WERI-Rb-1 (cell line): ENCODE measurements around the gene PMIS2.

ENCODE experiments used
- DNase-seq: peaks from one replicate; pipeline ENCODE4 v3.0.0-alpha.2; 2020
- H3K27ac ChIP-seq: fragments of 250-450 bp; sonication (Bioruptor Pico); 2 replicates; pipeline ENCODE4 v1.5.1; 2020; ENCODE audit warnings: mild to moderate bottlenecking, moderate library complexity
- H3K27me3 ChIP-seq: fragments of 250-450 bp; sonication (Bioruptor Pico); 2 replicates; pipeline ENCODE4 v1.5.1; 2021; ENCODE audit warnings: mild to moderate bottlenecking, low read depth, moderate library complexity; ENCODE audit not compliant: insufficient read depth, severe bottlenecking
- H3K36me3 ChIP-seq: fragments of 250-450 bp; sonication (Bioruptor Pico); 2 replicates; pipeline ENCODE4 v1.5.1; 2020; ENCODE audit warnings: mild to moderate bottlenecking, moderate library complexity
- H3K4me3 ChIP-seq: 2 replicates; pipeline ENCODE4 v1.5.1; 2011; ENCODE audit warnings: low read depth, mild to moderate bottlenecking, control low read depth, low read length
- H3K9me3 ChIP-seq: fragments of 250-450 bp; sonication (Bioruptor Pico); 2 replicates; pipeline ENCODE4 v1.5.1; 2021; ENCODE audit warnings: mild to moderate bottlenecking, moderate library complexity; ENCODE audit not compliant: severe bottlenecking
- TF ChIP-seq, protein P1 (sequence below): IDR thresholded peaks from 2 replicates; pipeline ENCODE4 v1.5.1; 2011; ENCODE audit warnings: low read depth, mild to moderate bottlenecking, control low read depth, inconsistent platforms, low read length

PMIS2 gene

DNA sequence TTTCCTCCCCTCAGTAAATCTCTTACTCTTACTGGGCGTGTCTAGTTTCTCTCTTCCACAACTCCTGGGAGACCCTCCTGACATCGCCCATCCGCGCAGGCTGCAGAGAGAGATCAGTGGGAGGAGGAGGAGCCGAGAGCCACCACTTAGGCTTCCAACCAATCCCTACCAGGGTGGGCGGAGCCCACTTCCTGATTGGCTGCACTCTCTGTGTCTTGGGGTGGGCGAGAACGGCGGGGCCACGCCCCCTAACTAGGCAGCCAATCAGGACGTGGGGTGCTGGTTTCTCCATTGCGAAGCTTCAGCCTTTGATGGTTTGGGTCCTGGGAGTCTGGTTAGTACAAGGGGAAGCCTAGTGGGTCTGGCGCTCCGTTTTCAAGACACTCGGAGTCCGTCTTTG is at the start of gene PMIS2:
Gene PMIS2, plus strand, starts transcription at position 326 of the 400 bp plus-strand sequence. CDS start 87 bp downstream, outside the sequence.
- no peaks in the 10 kb centered on the region for H3K36me3 ChIP-seq
- no peak within 1 kb of the TSS for H3K27ac ChIP-seq
- TF ChIP-seq, protein P1, sequence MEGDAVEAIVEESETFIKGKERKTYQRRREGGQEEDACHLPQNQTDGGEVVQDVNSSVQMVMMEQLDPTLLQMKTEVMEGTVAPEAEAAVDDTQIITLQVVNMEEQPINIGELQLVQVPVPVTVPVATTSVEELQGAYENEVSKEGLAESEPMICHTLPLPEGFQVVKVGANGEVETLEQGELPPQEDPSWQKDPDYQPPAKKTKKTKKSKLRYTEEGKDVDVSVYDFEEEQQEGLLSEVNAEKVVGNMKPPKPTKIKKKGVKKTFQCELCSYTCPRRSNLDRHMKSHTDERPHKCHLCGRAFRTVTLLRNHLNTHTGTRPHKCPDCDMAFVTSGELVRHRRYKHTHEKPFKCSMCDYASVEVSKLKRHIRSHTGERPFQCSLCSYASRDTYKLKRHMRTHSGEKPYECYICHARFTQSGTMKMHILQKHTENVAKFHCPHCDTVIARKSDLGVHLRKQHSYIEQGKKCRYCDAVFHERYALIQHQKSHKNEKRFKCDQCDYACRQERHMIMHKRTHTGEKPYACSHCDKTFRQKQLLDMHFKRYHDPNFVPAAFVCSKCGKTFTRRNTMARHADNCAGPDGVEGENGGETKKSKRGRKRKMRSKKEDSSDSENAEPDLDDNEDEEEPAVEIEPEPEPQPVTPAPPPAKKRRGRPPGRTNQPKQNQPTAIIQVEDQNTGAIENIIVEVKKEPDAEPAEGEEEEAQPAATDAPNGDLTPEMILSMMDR: no peak
- no peak within 1 kb of the TSS for H3K4me3 ChIP-seq
- DNase-seq: peak; percentile 21
- H3K9me3 ChIP-seq: no peaks in the 10 kb centered on the region
- H3K27me3 ChIP-seq: no peaks in the 10 kb centered on the region

DNA sequence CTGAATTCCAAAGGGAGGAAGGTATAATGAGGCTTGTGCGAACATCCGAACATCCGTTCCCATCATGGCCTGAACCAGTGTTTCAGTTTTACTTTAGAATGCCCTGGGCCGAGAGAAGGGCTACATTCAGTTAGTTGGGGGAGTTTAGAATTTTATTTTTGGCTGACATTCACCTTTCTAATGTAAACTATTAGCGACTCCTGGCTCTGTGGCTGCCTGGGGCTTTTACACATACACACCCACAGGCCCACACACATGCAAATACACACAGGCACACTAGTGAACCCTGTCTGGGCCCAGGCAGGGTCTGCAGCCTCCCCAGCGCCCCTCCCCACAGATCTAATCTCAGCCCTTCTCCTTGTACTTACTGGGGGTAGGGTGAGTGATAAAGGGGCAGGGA is 46.7 kb upstream of the PMIS2 start:
- TF ChIP-seq, protein P1: no peak
- H3K4me3 ChIP-seq: no peak overlapping the region
- no peaks in the 10 kb centered on the region for H3K36me3 ChIP-seq
- H3K27me3 ChIP-seq: no peaks in the 10 kb centered on the region
- no peak for DNase-seq
- H3K27ac ChIP-seq: no peak overlapping the region
- H3K9me3 ChIP-seq: no peaks in the 10 kb centered on the region

DNA sequence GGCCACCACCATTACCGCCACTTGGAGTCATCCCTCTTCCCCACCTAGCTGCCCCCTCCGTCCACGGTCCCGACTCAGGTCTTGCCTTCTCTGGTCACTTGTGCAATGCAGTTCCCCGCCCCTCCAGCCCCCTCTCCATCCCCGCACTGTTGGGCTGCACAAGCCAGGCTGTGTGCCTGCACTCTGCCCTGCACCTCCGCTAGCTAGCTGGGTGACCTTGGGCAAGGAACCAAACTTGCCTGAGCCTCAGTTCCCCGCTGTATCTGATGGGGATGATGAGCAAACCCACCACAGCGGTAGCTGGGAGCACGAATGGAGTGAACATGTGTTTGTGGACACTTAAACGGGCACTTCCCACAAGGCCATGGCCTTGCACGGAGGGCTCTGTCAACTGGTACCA is 46.1 kb upstream of the PMIS2 start:
- H3K27ac ChIP-seq: no peak overlapping the region
- no peaks in the 10 kb centered on the region for H3K27me3 ChIP-seq
- H3K4me3 ChIP-seq: no peak overlapping the region
- H3K36me3 ChIP-seq: no peaks in the 10 kb centered on the region
- no peaks in the 10 kb centered on the region for H3K9me3 ChIP-seq
- no peak for DNase-seq
- TF ChIP-seq, protein P1: no peak

DNA sequence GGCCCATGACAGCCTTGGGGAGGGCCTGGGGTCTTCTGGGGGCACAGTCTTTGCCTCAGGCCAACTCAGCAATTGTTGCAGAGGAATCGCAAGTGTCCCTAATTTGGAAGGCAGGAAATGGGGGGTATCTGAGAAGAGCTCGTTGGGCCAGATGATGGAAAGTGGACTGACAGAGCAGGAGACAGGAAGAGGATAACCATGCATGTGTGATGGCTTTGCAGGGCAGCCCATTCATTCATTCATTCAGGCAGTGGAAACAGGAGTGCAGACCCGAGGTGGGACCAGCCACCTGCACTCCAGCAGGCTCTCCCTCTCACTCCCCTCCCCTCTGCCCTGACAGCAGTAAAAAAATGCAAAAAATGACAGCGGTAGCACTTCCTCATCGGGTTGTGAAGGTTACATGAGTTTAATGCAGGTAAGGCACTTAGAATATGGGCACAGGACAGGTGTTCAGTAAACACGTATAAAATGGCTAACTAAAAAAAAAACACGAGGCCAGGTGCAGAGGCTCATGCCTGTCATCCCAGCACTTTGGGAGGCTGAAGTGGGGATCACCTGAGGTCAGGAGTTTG is 45.5 kb upstream of the PMIS2 start:
- DNase-seq: no peak
- Histone ChIP-seq H3K9me3 (no peaks in the 10 kb centered on the region), H3K36me3 (no peaks in the 10 kb centered on the region), H3K27ac (no peak overlapping the region), H3K4me3 (no peak overlapping the region), H3K27me3 (no peaks in the 10 kb centered on the region)
- TF ChIP-seq, protein P1: no peak

DNA sequence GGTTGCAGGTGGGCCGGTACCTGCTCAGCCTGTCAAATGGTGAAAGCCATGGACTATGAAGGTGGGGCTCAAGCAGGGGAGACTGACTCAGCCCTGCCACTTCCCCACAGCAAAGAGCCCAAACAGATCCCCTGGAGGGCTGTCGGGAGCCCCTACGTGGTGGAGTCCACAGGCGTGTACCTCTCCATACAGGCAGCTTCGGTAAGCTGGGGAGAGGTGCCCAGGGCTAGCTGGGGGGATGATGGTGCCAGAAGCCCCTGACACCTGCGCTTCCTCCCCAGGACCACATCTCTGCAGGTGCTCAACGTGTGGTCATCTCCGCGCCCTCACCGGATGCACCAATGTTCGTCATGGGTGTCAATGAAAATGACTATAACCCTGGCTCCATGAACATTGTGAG is 43.8 kb upstream of the PMIS2 start:
- DNase-seq: no peak
- Histone ChIP-seq H3K4me3 (no peak overlapping the region), H3K36me3 (peaks cover 3% of the 10 kb centered on the region; the same call in 1 of the 2 replicates), H3K27ac (no peak overlapping the region), H3K27me3 (no peaks in the 10 kb centered on the region), H3K9me3 (no peaks in the 10 kb centered on the region)
- TF ChIP-seq, protein P1: no peak
